Measurements from ENCODE around the gene SLC22A23.

SLC22A23 gene

GRCh38 chr6:3311826-3312225 lies 145.0 kb downstream of the SLC22A23 start:
- no peak for DNase-seq (ENCODE audit: low spot score)
- peaks cover 4% of the 10 kb centered on the region for H3K27me3 Mint-ChIP-seq (ENCODE audit: low read depth)
- no peaks in the 10 kb centered on the region for H3K9me3 Mint-ChIP-seq
- no peaks in the 10 kb centered on the region for H3K36me3 Mint-ChIP-seq (ENCODE audit: low read depth)
- no peak overlapping the region for H3K4me3 Mint-ChIP-seq
- no peak overlapping the region for H3K27ac Mint-ChIP-seq
- no peaks in the 10 kb centered on the region for H3K4me1 Mint-ChIP-seq (ENCODE audit: low read depth)

- DNase-seq (ENCODE audit: low spot score), result no peak
- Mint-ChIP-seq H3K27me3 (ENCODE audit: low read depth) (no peaks in the 10 kb centered on the region), H3K4me3 (no peak overlapping the region), H3K36me3 (ENCODE audit: low read depth) (no peaks in the 10 kb centered on the region), H3K9me3 (no peaks in the 10 kb centered on the region), H3K27ac (no peak overlapping the region), H3K4me1 (ENCODE audit: low read depth) (no peaks in the 10 kb centered on the region)
Measured at GRCh38 chr6:3310703-3311102, 146.1 kb downstream of the SLC22A23 start.

GRCh38 chr6:3310051-3310448 lies 146.8 kb downstream of the SLC22A23 start:
- no peak for DNase-seq (ENCODE audit: low spot score)
- Mint-ChIP-seq H3K27ac (no peak overlapping the region), H3K4me3 (no peak overlapping the region), H3K9me3 (no peaks in the 10 kb centered on the region), H3K4me1 (ENCODE audit: low read depth) (no peaks in the 10 kb centered on the region), H3K36me3 (ENCODE audit: low read depth) (no peaks in the 10 kb centered on the region), H3K27me3 (ENCODE audit: low read depth) (no peaks in the 10 kb centered on the region)

GRCh38 chr6:3309391-3310050 lies 147.3 kb downstream of the SLC22A23 start:
- Mint-ChIP-seq H3K4me3 (no peak overlapping the region), H3K4me1 (ENCODE audit: low read depth) (no peaks in the 10 kb centered on the region), H3K27ac (no peak overlapping the region), H3K9me3 (no peaks in the 10 kb centered on the region), H3K27me3 (ENCODE audit: low read depth) (no peaks in the 10 kb centered on the region), H3K36me3 (ENCODE audit: low read depth) (no peaks in the 10 kb centered on the region)
- no peak for DNase-seq (ENCODE audit: low spot score)

- no peak overlapping the region for H3K4me3 Mint-ChIP-seq
- H3K36me3 Mint-ChIP-seq (ENCODE audit: low read depth), result no peaks in the 10 kb centered on the region
- H3K27ac Mint-ChIP-seq, result no peak overlapping the region
- H3K27me3 Mint-ChIP-seq (ENCODE audit: low read depth), result no peaks in the 10 kb centered on the region
- H3K9me3 Mint-ChIP-seq, result no peaks in the 10 kb centered on the region
- no peaks in the 10 kb centered on the region for H3K4me1 Mint-ChIP-seq (ENCODE audit: low read depth)
- DNase-seq (ENCODE audit: low spot score), result no peak
Measured at GRCh38 chr6:3308106-3308505, 148.7 kb downstream of the SLC22A23 start.

GRCh38 chr6:3307436-3307835 lies 149.4 kb downstream of the SLC22A23 start:
- Mint-ChIP-seq H3K4me1 (ENCODE audit: low read depth) (no peaks in the 10 kb centered on the region), H3K36me3 (ENCODE audit: low read depth) (no peaks in the 10 kb centered on the region), H3K27ac (no peak overlapping the region), H3K4me3 (no peak overlapping the region), H3K9me3 (no peaks in the 10 kb centered on the region), H3K27me3 (ENCODE audit: low read depth) (peaks cover 4% of the 10 kb centered on the region)
- DNase-seq (ENCODE audit: low spot score), result no peak

GRCh38 chr6:3306848-3307247 lies 150.0 kb downstream of the SLC22A23 start:
- H3K36me3 Mint-ChIP-seq (ENCODE audit: low read depth), result no peaks in the 10 kb centered on the region
- no peak overlapping the region for H3K27ac Mint-ChIP-seq
- H3K4me3 Mint-ChIP-seq, result no peak overlapping the region
- DNase-seq (ENCODE audit: low spot score), result no peak
- no peaks in the 10 kb centered on the region for H3K4me1 Mint-ChIP-seq (ENCODE audit: low read depth)
- no peaks in the 10 kb centered on the region for H3K9me3 Mint-ChIP-seq
- H3K27me3 Mint-ChIP-seq (ENCODE audit: low read depth), result peaks cover 8% of the 10 kb centered on the region

GRCh38 chr6:3305831-3306230 lies 151.0 kb downstream of the SLC22A23 start:
- no peaks in the 10 kb centered on the region for H3K36me3 Mint-ChIP-seq (ENCODE audit: low read depth)
- H3K4me1 Mint-ChIP-seq (ENCODE audit: low read depth), result no peaks in the 10 kb centered on the region
- H3K27me3 Mint-ChIP-seq (ENCODE audit: low read depth), result peaks cover 11% of the 10 kb centered on the region
- no peaks in the 10 kb centered on the region for H3K9me3 Mint-ChIP-seq
- H3K4me3 Mint-ChIP-seq, result no peak overlapping the region
- no peak overlapping the region for H3K27ac Mint-ChIP-seq
- no peak for DNase-seq (ENCODE audit: low spot score)

GRCh38 chr6:3305216-3305565 lies 151.7 kb downstream of the SLC22A23 start:
- H3K4me3 Mint-ChIP-seq, result no peak overlapping the region

GRCh38 chr6:3304500-3305215 lies 152.2 kb downstream of the SLC22A23 start:
- H3K4me3 Mint-ChIP-seq, result no peak overlapping the region
- peaks cover 11% of the 10 kb centered on the region for H3K27me3 Mint-ChIP-seq (ENCODE audit: low read depth)
- H3K27ac Mint-ChIP-seq, result no peak overlapping the region
- DNase-seq (ENCODE audit: low spot score), result no peak
- no peaks in the 10 kb centered on the region for H3K4me1 Mint-ChIP-seq (ENCODE audit: low read depth)
- no peaks in the 10 kb centered on the region for H3K36me3 Mint-ChIP-seq (ENCODE audit: low read depth)
- no peaks in the 10 kb centered on the region for H3K9me3 Mint-ChIP-seq

More at GRCh38 chr6:3305216-3305565, 151.7 kb downstream of the SLC22A23 start:
- Mint-ChIP-seq H3K27ac (no peak overlapping the region), H3K4me1 (ENCODE audit: low read depth) (no peaks in the 10 kb centered on the region), H3K9me3 (no peaks in the 10 kb centered on the region), H3K27me3 (ENCODE audit: low read depth) (peaks cover 11% of the 10 kb centered on the region), H3K36me3 (ENCODE audit: low read depth) (no peaks in the 10 kb centered on the region)
- no peak for DNase-seq (ENCODE audit: low spot score)

- DNase-seq (ENCODE audit: low spot score), result no peak
- Mint-ChIP-seq H3K9me3 (no peaks in the 10 kb centered on the region), H3K36me3 (ENCODE audit: low read depth) (no peaks in the 10 kb centered on the region), H3K27ac (no peak overlapping the region), H3K27me3 (ENCODE audit: low read depth) (peaks cover 11% of the 10 kb centered on the region), H3K4me3 (no peak overlapping the region), H3K4me1 (ENCODE audit: low read depth) (no peaks in the 10 kb centered on the region)
Measured at GRCh38 chr6:3303795-3304411, 152.9 kb downstream of the SLC22A23 start.

- Mint-ChIP-seq H3K4me3 (no peak overlapping the region), H3K4me1 (ENCODE audit: low read depth) (no peaks in the 10 kb centered on the region), H3K27ac (no peak overlapping the region), H3K27me3 (ENCODE audit: low read depth) (peaks cover 11% of the 10 kb centered on the region), H3K36me3 (ENCODE audit: low read depth) (no peaks in the 10 kb centered on the region), H3K9me3 (no peaks in the 10 kb centered on the region)
- no peak for DNase-seq (ENCODE audit: low spot score)
Measured at GRCh38 chr6:3301506-3301905, 155.3 kb downstream of the SLC22A23 start.

- Mint-ChIP-seq H3K36me3 (ENCODE audit: low read depth) (no peaks in the 10 kb centered on the region), H3K9me3 (no peaks in the 10 kb centered on the region), H3K4me1 (ENCODE audit: low read depth) (no peaks in the 10 kb centered on the region), H3K4me3 (no peak overlapping the region), H3K27me3 (ENCODE audit: low read depth) (peaks cover 11% of the 10 kb centered on the region), H3K27ac (no peak overlapping the region)
- DNase-seq (ENCODE audit: low spot score), result no peak
Measured at GRCh38 chr6:3299221-3299620, 157.6 kb downstream of the SLC22A23 start.

- Mint-ChIP-seq H3K27me3 (ENCODE audit: low read depth) (peaks cover 10% of the 10 kb centered on the region), H3K36me3 (ENCODE audit: low read depth) (no peaks in the 10 kb centered on the region), H3K4me1 (ENCODE audit: low read depth) (no peaks in the 10 kb centered on the region), H3K4me3 (no peak overlapping the region), H3K27ac (no peak overlapping the region), H3K9me3 (no peaks in the 10 kb centered on the region)
- no peak for DNase-seq (ENCODE audit: low spot score)
Measured at GRCh38 chr6:3297909-3298308, 158.9 kb downstream of the SLC22A23 start.

Measured in T-helper 2 cell treated with Interferon-gamma antibody and Interleukin-4, amounts not matched to agents 5 μg/mL and 100 μg/mL, for 36 hours (primary cell).